Measurements from ENCODE around the gene PISD.
"Not testable (repeated sequence)": the region's sequence is repeated elsewhere in the genome, so short reads cannot be mapped to it uniquely, and the experiment has no call there.

The PISD gene

GRCh38 chr22:31595271-31595670 lies 66.7 kb downstream of the PISD start:
- Histone ChIP-seq H3K9me3 (ENCODE audit: insufficient read depth, low read length) (no peaks in the 10 kb centered on the region), H3K9ac (ENCODE audit: low read length) (no peak overlapping the region), H3K27ac (ENCODE audit: low read depth, low read length) (no peak overlapping the region), H2AFZ (ENCODE audit: low read depth, low read length, severe bottlenecking) (no peak overlapping the region), H3K36me3 (ENCODE audit: low read length) (no peaks in the 10 kb centered on the region), H3K27me3 (ENCODE audit: low read length) (no peaks in the 10 kb centered on the region), H3K4me3 (ENCODE audit: insufficient read depth, low read length, poor library complexity, severe bottlenecking) (no peak overlapping the region), H3F3A (ENCODE audit: insufficient read depth) (no peaks in the 10 kb centered on the region), H3K4me2 (ENCODE audit: low read depth, low read length, poor library complexity, severe bottlenecking) (no peak overlapping the region), H4K20me1 (ENCODE audit: low read depth, low read length) (no peaks in the 10 kb centered on the region), H3K79me2 (ENCODE audit: insufficient read depth, low read length) (no peaks in the 10 kb centered on the region), H3K9me2 (replicated peaks; ENCODE audit: insufficient read depth, low read length) (no peaks in the 10 kb centered on the region)
- TF ChIP-seq EZH2phosphoT487 (conservative IDR thresholded peaks at IDR 0.05; ENCODE audit: low read length), result no peak
- TF ChIP-seq, protein P1, sequence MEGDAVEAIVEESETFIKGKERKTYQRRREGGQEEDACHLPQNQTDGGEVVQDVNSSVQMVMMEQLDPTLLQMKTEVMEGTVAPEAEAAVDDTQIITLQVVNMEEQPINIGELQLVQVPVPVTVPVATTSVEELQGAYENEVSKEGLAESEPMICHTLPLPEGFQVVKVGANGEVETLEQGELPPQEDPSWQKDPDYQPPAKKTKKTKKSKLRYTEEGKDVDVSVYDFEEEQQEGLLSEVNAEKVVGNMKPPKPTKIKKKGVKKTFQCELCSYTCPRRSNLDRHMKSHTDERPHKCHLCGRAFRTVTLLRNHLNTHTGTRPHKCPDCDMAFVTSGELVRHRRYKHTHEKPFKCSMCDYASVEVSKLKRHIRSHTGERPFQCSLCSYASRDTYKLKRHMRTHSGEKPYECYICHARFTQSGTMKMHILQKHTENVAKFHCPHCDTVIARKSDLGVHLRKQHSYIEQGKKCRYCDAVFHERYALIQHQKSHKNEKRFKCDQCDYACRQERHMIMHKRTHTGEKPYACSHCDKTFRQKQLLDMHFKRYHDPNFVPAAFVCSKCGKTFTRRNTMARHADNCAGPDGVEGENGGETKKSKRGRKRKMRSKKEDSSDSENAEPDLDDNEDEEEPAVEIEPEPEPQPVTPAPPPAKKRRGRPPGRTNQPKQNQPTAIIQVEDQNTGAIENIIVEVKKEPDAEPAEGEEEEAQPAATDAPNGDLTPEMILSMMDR (IDR thresholded peaks at IDR 0.05; ENCODE audit: insufficient read depth, low read length, poor library complexity, severe bottlenecking), result no peak

- H4K20me1 ChIP-seq (ENCODE audit: low read depth, low read length); H3K4me3 ChIP-seq (ENCODE audit: insufficient read depth, low read length, poor library complexity, severe bottlenecking); H3K4me2 ChIP-seq (ENCODE audit: low read depth, low read length, poor library complexity, severe bottlenecking); H3K9me2 ChIP-seq (replicated peaks; ENCODE audit: insufficient read depth, low read length); H2AFZ ChIP-seq (ENCODE audit: low read depth, low read length, severe bottlenecking); H3K9ac ChIP-seq (ENCODE audit: low read length); H3F3A ChIP-seq (ENCODE audit: insufficient read depth); H3K27me3 ChIP-seq (ENCODE audit: low read length); H3K27ac ChIP-seq (ENCODE audit: low read depth, low read length); H3K79me2 ChIP-seq (ENCODE audit: insufficient read depth, low read length); H3K9me3 ChIP-seq (ENCODE audit: insufficient read depth, low read length): not testable (repeated sequence)
- peaks cover 11% of the 10 kb centered on the region; the same call in 1 of the 2 replicates for H3K36me3 ChIP-seq (ENCODE audit: low read length)
Observed at GRCh38 chr22:31590161-31590560, 71.9 kb downstream of the PISD start.

DNA sequence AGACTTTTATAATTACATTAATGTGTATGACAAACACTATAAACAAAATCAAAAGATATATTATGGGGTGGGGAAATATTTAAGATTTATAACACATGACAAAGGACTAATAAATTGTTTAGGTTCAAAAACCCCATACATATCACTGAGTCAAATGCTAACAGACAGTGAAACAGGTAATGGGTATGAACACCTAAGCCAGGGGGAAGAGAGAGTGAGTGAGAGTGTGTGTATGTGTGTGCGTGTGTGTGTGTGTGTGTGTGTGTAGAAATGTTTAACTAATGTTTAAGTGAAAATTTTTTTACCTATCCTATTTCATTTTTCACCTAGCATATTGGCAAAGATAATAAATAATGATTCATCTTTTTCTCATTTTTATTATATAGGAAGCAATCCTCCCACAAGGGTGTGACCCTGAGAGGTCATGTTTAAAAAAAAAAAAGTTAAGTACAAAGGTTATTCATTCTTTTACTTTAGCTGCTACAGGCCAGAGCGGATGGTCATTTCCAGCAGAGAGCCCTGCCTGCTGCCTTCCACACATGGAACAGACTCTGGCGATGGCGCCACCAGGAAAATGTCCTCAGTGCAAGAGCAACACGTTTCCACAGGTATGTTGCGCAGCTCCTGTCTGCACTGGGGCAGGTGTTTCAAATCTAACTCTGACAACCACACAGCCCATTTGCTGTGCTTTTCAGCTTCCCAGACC lies 72.9 kb downstream of the PISD start:
- Histone ChIP-seq H3K27me3 (ENCODE audit: low read length) (no peaks in the 10 kb centered on the region), H3F3A (ENCODE audit: insufficient read depth) (no peaks in the 10 kb centered on the region), H4K20me1 (ENCODE audit: low read depth, low read length) (no peaks in the 10 kb centered on the region), H3K9me2 (replicated peaks; ENCODE audit: insufficient read depth, low read length) (no peaks in the 10 kb centered on the region), H3K4me2 (ENCODE audit: low read depth, low read length, poor library complexity, severe bottlenecking) (no peak overlapping the region), H3K4me3 (ENCODE audit: insufficient read depth, low read length, poor library complexity, severe bottlenecking) (no peak overlapping the region), H3K9ac (ENCODE audit: low read length) (no peak overlapping the region), H3K27ac (ENCODE audit: low read depth, low read length) (no peak overlapping the region), H3K9me3 (ENCODE audit: insufficient read depth, low read length) (no peaks in the 10 kb centered on the region), H3K36me3 (ENCODE audit: low read length) (peaks cover 14% of the 10 kb centered on the region; the same call in 1 of the 2 replicates), H2AFZ (ENCODE audit: low read depth, low read length, severe bottlenecking) (no peak overlapping the region), H3K79me2 (ENCODE audit: insufficient read depth, low read length) (no peaks in the 10 kb centered on the region)
- TF ChIP-seq, protein P1 (IDR thresholded peaks at IDR 0.05; ENCODE audit: insufficient read depth, low read length, poor library complexity, severe bottlenecking), result no peak
- TF ChIP-seq EZH2phosphoT487 (conservative IDR thresholded peaks at IDR 0.05; ENCODE audit: low read length), result no peak

GRCh38 chr22:31586137-31586920 lies 75.7 kb downstream of the PISD start:
- H3K4me3 ChIP-seq (ENCODE audit: insufficient read depth, low read length, poor library complexity, severe bottlenecking), result no peak overlapping the region
- H2AFZ ChIP-seq (ENCODE audit: low read depth, low read length, severe bottlenecking), result no peak overlapping the region
- no peak for TF ChIP-seq EZH2phosphoT487 (conservative IDR thresholded peaks at IDR 0.05; ENCODE audit: low read length)
- TF ChIP-seq, protein P1 (IDR thresholded peaks at IDR 0.05; ENCODE audit: insufficient read depth, low read length, poor library complexity, severe bottlenecking), result no peak
- no peak overlapping the region for H3K27ac ChIP-seq (ENCODE audit: low read depth, low read length)
- H4K20me1 ChIP-seq (ENCODE audit: low read depth, low read length), result no peaks in the 10 kb centered on the region
- no peak overlapping the region for H3K4me2 ChIP-seq (ENCODE audit: low read depth, low read length, poor library complexity, severe bottlenecking)
- no peaks in the 10 kb centered on the region for H3F3A ChIP-seq (ENCODE audit: insufficient read depth)
- H3K79me2 ChIP-seq (ENCODE audit: insufficient read depth, low read length), result no peaks in the 10 kb centered on the region
- H3K36me3 ChIP-seq (ENCODE audit: low read length), result peaks cover 14% of the 10 kb centered on the region; the same call in 1 of the 2 replicates
- no peak overlapping the region for H3K9ac ChIP-seq (ENCODE audit: low read length)
- no peaks in the 10 kb centered on the region for H3K27me3 ChIP-seq (ENCODE audit: low read length)
- no peaks in the 10 kb centered on the region for H3K9me2 ChIP-seq (replicated peaks; ENCODE audit: insufficient read depth, low read length)
- H3K9me3 ChIP-seq (ENCODE audit: insufficient read depth, low read length), result no peaks in the 10 kb centered on the region
